PFSK-1 (cell line): ENCODE results near the gene PRRX1.

ENCODE experiments used
- FOXP2 ChIP-seq: optimal IDR thresholded peaks from 2 replicates; pipeline ENCODE3; 2011; ENCODE audit warnings: borderline replicate concordance, control low read depth, inconsistent platforms; ENCODE audit not compliant: insufficient read depth; ENCODE audit errors: extremely low read length, extremely low read depth
- POLR2AphosphoS5 ChIP-seq: IDR thresholded peaks from 2 replicates; pipeline ENCODE4 v1.6.1; 2012; ENCODE audit warnings: low read depth, mild to moderate bottlenecking, control low read depth, low read length, moderate library complexity
- SIN3A ChIP-seq: IDR thresholded peaks from 2 replicates; pipeline ENCODE4 v1.6.1; 2012; ENCODE audit warnings: mild to moderate bottlenecking, low read length, moderate library complexity, borderline replicate concordance; ENCODE audit not compliant: insufficient read depth
- TAF1 ChIP-seq: IDR thresholded peaks from 2 replicates; pipeline ENCODE4 v1.6.1; 2012; ENCODE audit warnings: low read length, control low read depth, borderline replicate concordance; ENCODE audit not compliant: insufficient read depth
- TF ChIP-seq, protein P1 (sequence below), 2 experiments: IDR thresholded peaks; 2 replicates each; pipeline versions ENCODE4 v1.6.1 to v1.8.0; 2011 to 2012; ENCODE audit warnings: low read depth in 2 of 2, low read length in 2 of 2, control low read depth in 1 of 2, inconsistent platforms in 1 of 2, mild to moderate bottlenecking in 1 of 2, moderate library complexity in 1 of 2; ENCODE audit not compliant: insufficient read depth in 1 of 2

Gene PRRX1

DNA sequence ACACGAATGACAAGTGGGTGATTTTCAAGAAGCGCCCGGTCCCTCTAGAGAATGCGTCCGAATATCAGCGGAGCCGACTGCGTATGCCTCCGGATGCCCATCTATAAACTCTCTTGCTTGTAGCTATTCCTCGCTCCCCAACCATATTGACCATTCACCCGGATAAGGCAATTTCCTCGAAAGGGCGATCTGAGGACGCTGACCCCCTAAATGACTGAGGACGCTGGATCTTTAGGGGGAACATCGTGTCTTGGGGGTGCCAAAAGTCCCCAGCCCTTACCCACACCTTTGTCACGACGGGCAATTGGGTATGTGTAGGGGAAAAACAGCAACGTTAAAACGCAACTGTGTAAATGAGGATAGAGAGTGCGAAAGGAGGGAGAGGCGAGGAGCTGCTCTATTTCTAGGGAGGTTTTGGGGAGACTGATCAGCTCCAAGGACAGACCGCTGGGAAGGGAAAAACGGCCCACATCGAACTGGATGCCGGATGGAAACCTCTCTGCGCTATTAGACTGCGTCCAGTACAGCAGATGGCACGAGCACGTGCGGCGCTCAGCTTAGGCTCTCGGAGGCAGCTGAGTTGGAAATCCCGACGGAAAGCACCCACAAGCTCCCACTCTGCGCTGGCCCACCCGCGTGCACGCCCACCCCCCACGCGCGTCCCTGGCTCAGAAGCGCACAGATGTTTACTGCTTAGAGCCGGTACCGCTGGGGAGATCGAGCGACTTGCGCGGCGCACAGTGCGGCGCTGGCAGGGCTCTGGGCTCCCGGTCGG, 2.9 kb upstream of the PRRX1 start:
- no peak for TF ChIP-seq POLR2AphosphoS5
- TF ChIP-seq, protein P1, sequence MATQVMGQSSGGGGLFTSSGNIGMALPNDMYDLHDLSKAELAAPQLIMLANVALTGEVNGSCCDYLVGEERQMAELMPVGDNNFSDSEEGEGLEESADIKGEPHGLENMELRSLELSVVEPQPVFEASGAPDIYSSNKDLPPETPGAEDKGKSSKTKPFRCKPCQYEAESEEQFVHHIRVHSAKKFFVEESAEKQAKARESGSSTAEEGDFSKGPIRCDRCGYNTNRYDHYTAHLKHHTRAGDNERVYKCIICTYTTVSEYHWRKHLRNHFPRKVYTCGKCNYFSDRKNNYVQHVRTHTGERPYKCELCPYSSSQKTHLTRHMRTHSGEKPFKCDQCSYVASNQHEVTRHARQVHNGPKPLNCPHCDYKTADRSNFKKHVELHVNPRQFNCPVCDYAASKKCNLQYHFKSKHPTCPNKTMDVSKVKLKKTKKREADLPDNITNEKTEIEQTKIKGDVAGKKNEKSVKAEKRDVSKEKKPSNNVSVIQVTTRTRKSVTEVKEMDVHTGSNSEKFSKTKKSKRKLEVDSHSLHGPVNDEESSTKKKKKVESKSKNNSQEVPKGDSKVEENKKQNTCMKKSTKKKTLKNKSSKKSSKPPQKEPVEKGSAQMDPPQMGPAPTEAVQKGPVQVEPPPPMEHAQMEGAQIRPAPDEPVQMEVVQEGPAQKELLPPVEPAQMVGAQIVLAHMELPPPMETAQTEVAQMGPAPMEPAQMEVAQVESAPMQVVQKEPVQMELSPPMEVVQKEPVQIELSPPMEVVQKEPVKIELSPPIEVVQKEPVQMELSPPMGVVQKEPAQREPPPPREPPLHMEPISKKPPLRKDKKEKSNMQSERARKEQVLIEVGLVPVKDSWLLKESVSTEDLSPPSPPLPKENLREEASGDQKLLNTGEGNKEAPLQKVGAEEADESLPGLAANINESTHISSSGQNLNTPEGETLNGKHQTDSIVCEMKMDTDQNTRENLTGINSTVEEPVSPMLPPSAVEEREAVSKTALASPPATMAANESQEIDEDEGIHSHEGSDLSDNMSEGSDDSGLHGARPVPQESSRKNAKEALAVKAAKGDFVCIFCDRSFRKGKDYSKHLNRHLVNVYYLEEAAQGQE (IDR thresholded peaks at IDR 0.05; ENCODE audit: insufficient read depth in 1 of 2, low read depth in 2 of 2, low read length in 2 of 2) = no peak
- TF ChIP-seq SIN3A = no peak
- no peak for TF ChIP-seq FOXP2
- TF ChIP-seq TAF1 = no peak

DNA sequence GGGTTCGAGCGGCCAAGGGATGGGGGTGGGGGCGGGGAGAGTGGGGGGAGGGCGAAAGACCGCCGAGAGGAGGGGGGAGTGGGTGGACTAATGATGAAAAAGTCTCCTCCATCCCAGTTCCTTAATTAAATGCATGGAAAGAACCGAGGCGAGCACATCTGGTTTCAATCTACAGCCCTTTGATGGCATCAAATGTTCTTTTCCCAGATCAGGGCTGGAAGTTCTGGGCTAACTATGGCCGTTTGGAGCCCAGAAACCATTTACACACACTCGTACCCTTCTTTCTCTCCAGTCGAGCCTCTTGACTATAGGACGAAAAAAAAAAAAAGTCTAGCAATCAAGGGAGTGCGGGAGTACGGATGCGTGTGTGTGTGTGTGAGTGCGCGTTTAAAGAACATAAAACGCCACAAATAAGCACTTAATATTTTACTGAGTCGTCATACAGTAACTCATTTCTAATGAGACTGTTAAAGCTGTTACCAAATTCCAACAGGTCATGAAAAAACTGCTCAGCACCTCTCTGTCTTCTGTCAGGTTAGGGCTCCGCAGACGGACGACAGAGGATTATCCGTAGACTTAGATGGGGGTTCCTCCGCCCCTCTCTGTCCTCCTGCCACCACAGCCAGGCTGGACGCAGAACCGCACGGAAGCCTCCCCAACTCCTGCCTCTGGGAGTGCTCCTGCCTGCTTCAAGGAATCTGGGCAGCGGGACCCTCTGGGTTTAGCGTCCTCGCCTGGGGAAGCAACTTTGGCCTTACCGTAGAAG, 2.1 kb upstream of the PRRX1 start:
- TF ChIP-seq FOXP2 (no peak), TAF1 (no peak), POLR2AphosphoS5 (no peak), SIN3A (no peak)
- TF ChIP-seq, protein P1 (IDR thresholded peaks at IDR 0.05; ENCODE audit: insufficient read depth in 1 of 2, low read depth in 2 of 2, low read length in 2 of 2) = no peak

DNA sequence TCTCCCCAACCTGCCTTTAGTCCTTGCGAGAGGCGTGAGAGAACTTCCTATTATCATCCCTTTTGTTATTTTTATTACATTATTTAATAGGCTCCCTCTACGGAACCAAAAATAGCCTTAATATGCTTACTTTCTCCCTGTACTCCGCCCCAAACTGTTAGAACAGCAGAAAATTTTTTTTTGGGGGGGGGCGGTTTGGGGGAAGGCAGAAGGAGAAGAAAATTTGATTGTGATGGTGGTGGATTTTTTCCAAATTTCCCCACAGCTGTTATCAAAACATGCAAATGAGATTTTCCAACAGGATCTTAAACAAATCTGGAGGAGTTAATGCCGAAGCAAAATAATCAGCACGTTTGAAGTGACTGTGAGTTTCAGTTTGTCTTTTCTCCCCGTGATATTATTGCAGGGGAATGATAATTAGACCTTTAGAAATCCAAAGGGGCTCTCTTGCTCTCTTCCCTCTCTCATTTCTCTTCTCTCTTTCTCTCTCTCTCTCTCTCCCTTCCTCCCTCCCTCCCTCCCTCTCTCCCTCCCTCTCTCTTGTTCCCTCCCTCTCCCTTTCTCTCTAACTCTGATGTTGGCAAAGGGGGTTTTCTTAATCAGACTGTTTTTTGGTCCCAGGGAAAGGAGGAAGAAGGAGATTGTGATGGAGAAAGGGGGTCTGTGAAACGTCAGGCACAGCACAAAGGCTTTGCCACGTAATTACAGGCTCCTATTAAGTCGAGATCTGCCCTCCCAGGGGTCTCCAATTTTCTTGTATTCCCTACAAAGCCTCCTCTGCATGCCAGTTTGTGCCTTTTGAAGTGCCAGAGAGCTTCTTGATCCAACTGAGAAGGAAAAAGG, 1.1 kb upstream of the PRRX1 start:
- TF ChIP-seq FOXP2 (no peak), TAF1 (no peak), POLR2AphosphoS5 (no peak), SIN3A (no peak)
- TF ChIP-seq, protein P1 (IDR thresholded peaks at IDR 0.05; ENCODE audit: insufficient read depth in 1 of 2, low read depth in 2 of 2, low read length in 2 of 2) = no peak

DNA sequence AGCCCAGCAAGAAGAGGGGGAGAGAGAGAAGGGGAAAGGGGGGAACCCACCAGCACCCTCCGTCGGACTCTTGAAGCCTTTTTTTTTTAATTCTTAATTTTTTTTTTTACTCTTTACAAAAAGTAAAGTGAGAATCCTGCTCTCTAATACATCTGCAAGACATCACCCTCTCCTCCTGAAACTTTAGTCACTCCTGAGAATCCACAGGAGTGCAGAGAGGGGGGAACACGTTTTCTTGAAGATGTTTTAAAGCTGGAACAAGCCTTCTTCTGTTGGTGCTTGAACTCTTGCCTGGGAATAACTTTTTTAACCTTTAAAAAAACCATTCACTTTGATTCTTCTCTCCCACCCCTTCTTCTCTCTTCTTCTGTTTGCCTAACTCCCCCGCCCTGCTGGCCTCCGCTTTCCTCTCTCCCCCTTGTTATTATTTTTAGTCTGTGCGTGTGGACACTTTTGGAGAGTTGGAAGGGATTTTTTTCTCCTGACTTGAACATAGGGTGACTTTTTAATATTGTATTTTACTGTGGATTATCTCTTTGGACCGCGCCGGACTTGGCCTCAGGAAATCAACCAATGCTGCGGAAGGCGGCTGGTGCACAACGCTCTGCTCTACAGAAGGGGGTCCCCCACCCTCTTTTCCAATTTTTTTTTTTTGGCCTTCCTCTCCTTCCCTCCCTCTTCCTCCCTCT, 383 bp upstream of the PRRX1 start:
- TF ChIP-seq, protein P1 (IDR thresholded peaks at IDR 0.05; ENCODE audit: insufficient read depth in 1 of 2, low read depth in 2 of 2, low read length in 2 of 2) = no peak
- no peak for TF ChIP-seq SIN3A
- TF ChIP-seq POLR2AphosphoS5 = no peak
- no peak for TF ChIP-seq TAF1
- TF ChIP-seq FOXP2 = no peak
